Muscle layer of duodenum (tissue), 2 donors: Measurements from ENCODE around the gene LHFPL5.
A peak's percentile ranks its signal among the peaks of the same experiment; 100 is the strongest.

Experiments
- H3K27ac ChIP-seq: one replicate; pipeline ENCODE4 v1.7.0; 2013; ENCODE audit warnings: mild to moderate bottlenecking, low read length
- H3K27me3 ChIP-seq: one replicate; pipeline ENCODE4 v1.7.0; 2013; ENCODE audit warnings: low read depth, mild to moderate bottlenecking, control low read depth, low read length
- H3K36me3 ChIP-seq, 2 donors: one replicate each; pipeline ENCODE4 v1.7.0; 2013; ENCODE audit warnings: low read length in 2 of 2, control low read depth in 1 of 2, mild to moderate bottlenecking in 1 of 2; ENCODE audit not compliant: insufficient read depth in 2 of 2, control insufficient read depth in 1 of 2
- H3K4me1 ChIP-seq, 2 donors: one replicate each; pipeline ENCODE4 v1.7.0; 2013; ENCODE audit warnings: low read length in 2 of 2, mild to moderate bottlenecking in 2 of 2, control low read depth in 1 of 2, moderate library complexity in 1 of 2; ENCODE audit not compliant: insufficient read depth in 2 of 2, control insufficient read depth in 1 of 2
- H3K4me3 ChIP-seq, 2 donors: one replicate each; pipeline ENCODE4 v1.7.0; 2013; ENCODE audit warnings: low read length in 2 of 2, low read depth in 1 of 2, mild to moderate bottlenecking in 1 of 2
- H3K9me3 ChIP-seq, 2 donors: one replicate each; pipeline ENCODE4 v1.7.0; 2013; ENCODE audit warnings: low read length in 2 of 2, control low read depth in 1 of 2, mild to moderate bottlenecking in 1 of 2; ENCODE audit not compliant: control insufficient read depth in 1 of 2
- donor health status: healthy.

LHFPL5 gene

DNA sequence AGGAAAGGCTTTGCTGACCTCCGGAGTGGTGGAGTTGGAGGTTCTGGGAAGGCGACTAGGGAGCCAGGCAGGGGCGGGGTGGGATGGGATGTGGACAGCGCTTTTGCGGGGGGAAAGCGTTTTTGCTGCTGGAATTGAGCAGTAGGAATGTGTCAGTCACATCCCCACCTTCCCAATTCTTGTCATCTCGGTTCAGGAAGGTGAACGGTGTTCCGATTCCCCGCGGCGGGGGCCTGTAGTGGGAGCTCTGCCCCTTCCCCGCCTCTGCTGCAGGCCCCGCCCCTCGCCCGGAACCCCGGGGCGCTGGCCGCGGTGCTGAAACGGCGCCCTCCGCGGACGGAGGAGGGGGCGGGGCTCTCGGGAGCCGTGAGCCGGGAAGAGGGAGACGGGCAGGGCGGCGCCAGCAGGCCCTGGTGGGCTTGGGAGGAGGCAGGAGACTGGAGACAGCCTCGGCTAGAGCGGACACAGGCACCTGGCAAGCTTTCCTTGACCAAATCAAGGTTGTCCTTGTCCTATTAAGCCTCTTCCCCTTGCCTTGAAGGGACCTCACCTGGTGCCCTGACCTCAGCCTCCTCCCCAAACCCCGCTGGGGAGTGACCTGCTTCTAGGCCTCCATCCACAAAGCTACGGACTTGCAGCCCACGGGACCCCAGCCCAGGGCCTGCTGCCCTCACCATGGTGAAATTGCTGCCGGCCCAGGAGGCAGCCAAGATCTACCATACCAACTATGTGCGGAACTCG, at the start of gene LHFPL5:
Gene LHFPL5 (plus strand): TSS at position 357 of the 741 bp plus-strand sequence. CDS start 319 bp downstream, at position 676.
- H3K27ac ChIP-seq = no peak within 1 kb of the TSS
- H3K36me3 ChIP-seq = no peaks in the 10 kb centered on the region
- H3K4me1 ChIP-seq = peaks cover 0 to 7% of the 10 kb centered on the region in 2 donors
- H3K9me3 ChIP-seq = no peaks in the 10 kb centered on the region
- H3K27me3 ChIP-seq = no peaks in the 10 kb centered on the region
- H3K4me3 ChIP-seq = peak within 1 kb of the TSS in 1 of 2 donors; percentile 45

DNA sequence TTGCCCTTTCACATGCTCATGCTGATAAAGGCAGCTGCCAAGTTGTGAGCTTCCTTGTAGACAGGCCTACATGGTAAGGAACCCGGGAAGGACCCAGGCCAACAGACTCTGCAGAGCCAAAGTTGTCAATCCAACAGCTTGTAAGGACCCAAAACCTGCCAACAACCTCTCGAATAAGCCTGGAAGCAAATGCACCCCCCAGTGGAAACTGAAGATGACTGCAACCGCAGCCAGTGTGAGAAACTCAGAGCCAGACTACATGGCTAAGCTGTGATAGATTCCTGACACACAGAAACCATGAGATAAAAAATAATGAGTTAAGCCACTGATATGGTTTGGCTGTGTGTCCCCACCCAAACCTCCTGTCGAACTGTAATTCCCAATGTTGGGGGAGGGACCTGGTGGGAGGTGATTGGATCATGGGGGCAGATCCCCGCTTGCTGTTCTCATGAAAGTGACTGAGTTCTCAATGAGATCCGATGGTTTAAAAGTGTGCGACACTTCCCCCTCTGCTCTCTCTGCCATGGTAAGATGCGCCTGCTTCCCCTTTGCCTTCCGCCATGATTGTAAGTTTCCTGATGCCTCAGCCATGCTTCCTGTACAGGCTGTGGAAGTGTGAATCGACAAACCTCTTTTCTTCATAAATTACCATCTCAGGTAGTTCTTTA, 47.6 kb upstream of the LHFPL5 start:
- Histone ChIP-seq H3K4me3 (no peak overlapping the region), H3K27me3 (no peaks in the 10 kb centered on the region), H3K27ac (no peak overlapping the region)

DNA sequence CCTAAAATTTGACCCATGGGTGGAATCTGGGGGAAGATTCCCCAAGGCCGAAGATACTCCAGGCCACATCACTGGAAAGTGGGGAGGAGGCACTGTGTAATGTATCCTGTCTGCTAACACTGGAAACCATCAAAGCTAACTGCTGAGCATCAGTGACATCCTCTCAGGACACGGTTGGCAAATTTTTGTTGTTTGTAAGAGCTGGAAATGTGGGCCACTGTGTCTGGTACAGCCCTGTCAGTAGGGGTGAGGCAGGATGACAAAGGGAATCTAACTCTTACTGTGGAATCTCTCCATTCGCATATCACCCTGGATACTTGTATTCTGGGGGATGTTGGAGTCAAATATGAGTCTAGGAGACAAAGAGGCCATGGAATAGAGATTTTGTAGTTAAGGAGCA, 45.7 kb upstream of the LHFPL5 start:
- H3K27me3 ChIP-seq = peaks cover 16% of the 10 kb centered on the region
- no peaks in the 10 kb centered on the region for H3K9me3 ChIP-seq
- no peak overlapping the region for H3K4me3 ChIP-seq
- no peaks in the 10 kb centered on the region for H3K36me3 ChIP-seq
- no peak overlapping the region for H3K27ac ChIP-seq
- H3K4me1 ChIP-seq = no peaks in the 10 kb centered on the region

More for the DNA sequence above, 47.6 kb upstream of the LHFPL5 start:
- no peaks in the 10 kb centered on the region for H3K36me3 ChIP-seq
- H3K4me1 ChIP-seq = no peaks in the 10 kb centered on the region
- no peaks in the 10 kb centered on the region for H3K9me3 ChIP-seq

DNA sequence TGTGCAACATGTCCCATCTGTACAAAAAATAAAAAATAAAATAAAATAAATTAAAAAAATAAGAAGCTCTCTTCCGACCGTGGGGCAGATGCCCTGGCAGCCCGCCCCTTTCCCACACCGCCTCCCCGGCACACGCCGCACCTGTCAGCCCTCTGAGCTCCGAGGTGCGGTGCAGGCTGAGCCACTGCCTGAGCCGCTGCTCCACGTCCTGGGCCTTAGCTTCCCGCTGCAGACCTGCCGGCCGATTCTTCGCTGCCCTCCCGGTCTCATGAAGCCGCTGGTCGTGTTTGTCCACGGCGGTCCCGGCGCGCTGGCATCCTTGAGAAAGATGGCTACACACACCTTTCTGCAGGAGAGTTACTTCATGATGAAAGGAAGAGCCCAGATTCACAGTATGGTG, 39.4 kb upstream of the LHFPL5 start:
- Histone ChIP-seq H3K27me3 (peaks cover 18% of the 10 kb centered on the region), H3K9me3 (no peaks in the 10 kb centered on the region), H3K4me1 (no peaks in the 10 kb centered on the region), H3K36me3 (no peaks in the 10 kb centered on the region), H3K4me3 (no peak overlapping the region), H3K27ac (no peak overlapping the region)

DNA sequence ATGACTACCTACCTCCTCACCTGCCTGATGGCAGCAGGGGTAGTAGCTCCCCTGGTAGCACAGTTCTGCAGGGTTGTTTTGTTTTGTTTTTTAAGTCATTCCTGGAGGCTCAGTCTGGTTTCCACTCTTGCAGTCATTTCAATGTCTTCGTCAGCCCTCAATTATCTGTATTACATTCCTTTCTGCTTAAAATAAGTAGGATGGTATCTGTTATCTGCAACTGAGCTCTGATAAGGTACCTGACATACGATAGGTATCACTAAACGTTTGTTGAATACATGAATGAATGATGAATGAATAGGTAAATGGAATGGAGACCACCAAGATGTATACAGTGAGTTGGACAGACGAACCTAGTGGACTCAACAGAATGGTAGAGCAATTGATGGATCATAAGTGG, 35.9 kb upstream of the LHFPL5 start:
- no peak overlapping the region for H3K4me3 ChIP-seq
- H3K27ac ChIP-seq = no peak overlapping the region
- no peaks in the 10 kb centered on the region for H3K9me3 ChIP-seq
- H3K36me3 ChIP-seq = no peaks in the 10 kb centered on the region
- H3K27me3 ChIP-seq = peaks cover 4% of the 10 kb centered on the region
- no peaks in the 10 kb centered on the region for H3K4me1 ChIP-seq

DNA sequence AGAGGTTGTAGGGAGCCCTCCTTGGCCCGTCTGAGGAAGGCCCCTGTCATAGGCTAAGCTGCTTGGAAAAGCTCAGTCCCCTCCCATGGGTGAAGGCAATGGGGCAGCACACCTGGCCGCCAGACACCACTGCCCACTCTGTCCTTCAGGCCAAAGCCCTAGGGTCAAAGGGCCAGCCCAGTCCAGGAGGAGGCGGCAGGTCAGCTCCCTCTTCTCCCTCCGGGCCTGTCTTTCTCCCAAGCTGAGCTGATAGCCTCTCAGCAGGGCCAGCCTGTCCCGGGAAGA, 33.9 kb upstream of the LHFPL5 start:
- Histone ChIP-seq H3K9me3 (no peaks in the 10 kb centered on the region), H3K36me3 (no peaks in the 10 kb centered on the region), H3K4me1 (peaks cover 0 to 1% of the 10 kb centered on the region in 2 donors), H3K27me3 (no peaks in the 10 kb centered on the region), H3K4me3 (no peak overlapping the region), H3K27ac (no peak overlapping the region)

DNA sequence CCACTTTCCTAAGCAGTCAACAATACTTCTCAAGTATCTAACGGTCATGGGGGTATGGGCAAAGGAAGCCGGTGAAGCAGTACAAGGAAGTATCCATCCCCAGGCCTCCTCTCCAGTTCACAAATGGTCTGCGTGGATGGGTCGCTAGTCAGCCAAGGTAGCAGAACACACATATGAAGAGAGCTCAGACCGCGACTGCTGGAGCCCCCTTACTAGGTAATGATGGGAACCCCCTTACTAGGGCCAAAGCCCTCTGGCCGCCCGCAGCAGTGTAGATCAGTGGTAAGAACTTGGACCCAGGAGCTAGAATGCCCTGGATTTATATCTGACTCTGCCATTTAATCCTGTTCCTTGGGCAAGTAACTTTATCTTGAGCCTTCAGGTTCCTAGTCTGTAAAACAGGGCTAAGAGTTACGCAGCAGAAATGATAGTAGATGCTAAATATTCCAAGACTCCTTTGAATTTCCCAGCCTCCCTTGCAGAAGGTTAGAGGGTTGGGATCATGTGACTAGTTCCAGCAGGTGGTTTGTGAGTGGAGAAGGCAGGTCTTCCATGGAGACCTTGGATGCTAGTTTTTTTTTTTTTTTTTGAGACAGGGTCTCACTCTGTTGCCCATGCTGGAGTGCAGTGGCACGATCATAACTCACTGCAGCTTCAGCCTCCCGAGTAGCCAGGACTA, 30.9 kb upstream of the LHFPL5 start:
- Histone ChIP-seq H3K27ac (no peak overlapping the region), H3K4me1 (peaks cover 0 to 4% of the 10 kb centered on the region in 2 donors), H3K4me3 (no peak overlapping the region), H3K36me3 (no peaks in the 10 kb centered on the region), H3K27me3 (no peaks in the 10 kb centered on the region), H3K9me3 (no peaks in the 10 kb centered on the region)

DNA sequence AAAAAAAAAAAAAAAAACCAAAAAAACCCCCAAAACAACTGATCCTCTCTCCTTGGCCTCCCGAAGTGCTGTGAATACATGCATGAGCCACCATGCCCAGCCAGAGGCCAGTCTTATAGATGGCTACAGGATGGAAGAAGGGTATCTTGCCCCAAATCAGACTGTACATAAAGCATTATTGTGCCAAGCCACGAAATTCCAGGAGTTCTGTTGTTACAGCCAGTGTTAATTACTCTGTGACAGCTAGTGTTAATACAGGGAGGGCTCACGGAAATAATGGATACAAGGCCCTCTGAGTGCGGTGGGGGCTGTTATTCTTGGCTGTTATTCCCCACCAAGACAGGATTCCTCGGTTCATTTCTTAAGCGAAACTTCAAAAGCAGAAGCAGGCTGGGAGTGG, 30.1 kb upstream of the LHFPL5 start:
- H3K36me3 ChIP-seq = no peaks in the 10 kb centered on the region
- no peaks in the 10 kb centered on the region for H3K9me3 ChIP-seq
- no peak overlapping the region for H3K27ac ChIP-seq
- H3K27me3 ChIP-seq = no peaks in the 10 kb centered on the region
- H3K4me3 ChIP-seq = no peak overlapping the region
- peaks cover 0 to 4% of the 10 kb centered on the region in 2 donors for H3K4me1 ChIP-seq

DNA sequence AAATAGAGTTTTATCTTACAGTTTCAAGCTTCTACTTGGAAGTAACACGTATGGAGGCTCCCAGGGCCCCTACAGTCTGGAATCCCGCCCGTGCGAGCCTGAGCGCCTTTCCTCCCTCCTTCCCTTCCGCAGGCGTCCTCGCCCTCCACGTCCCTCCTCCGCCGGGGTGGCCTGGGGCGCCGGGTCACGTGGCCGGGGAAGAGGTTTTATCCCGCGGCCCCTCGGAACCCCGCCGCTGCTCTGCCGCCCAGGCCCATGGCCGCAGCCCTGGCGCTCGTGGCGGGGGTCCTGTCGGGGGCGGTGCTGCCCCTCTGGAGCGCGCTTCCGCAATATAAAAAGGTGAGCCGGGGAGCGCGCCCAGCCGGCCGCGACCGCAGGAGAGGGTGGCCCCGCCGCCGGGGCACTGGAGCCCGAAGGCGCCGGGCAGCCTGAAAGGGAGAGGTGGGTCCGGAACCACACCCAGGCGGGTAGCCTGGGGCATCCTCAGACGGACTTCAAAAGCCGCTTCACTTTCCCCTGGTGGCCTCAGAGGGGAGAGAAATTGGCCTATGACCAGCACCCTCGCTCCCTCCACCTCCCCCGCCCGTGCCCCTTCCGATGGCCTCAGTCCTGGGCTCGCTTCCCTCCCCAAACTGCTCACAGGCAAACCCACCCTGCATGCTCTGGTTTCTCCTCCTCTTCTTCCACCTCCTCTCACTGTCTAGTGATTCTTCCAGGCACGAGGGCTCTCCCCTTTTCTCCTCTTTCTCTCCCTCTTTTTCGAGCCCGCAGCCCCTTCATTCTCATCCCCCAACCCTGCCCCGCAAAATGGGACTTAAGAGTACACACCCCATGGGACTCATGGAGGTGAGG, 28.6 kb upstream of the LHFPL5 start, which contains the start of gene CLPSL2:
Gene CLPSL2 (plus strand): TSS at position 235 of the 852 bp plus-strand sequence. CDS start 21 bp downstream, at position 256.
- Histone ChIP-seq H3K9me3 (no peaks in the 10 kb centered on the region), H3K4me3 (peak within 1 kb of the TSS in 1 of 2 donors; percentile 72), H3K36me3 (no peaks in the 10 kb centered on the region), H3K27me3 (peaks cover 4% of the 10 kb centered on the region), H3K4me1 (peaks cover 0 to 4% of the 10 kb centered on the region in 2 donors), H3K27ac (no peak within 1 kb of the TSS)

DNA sequence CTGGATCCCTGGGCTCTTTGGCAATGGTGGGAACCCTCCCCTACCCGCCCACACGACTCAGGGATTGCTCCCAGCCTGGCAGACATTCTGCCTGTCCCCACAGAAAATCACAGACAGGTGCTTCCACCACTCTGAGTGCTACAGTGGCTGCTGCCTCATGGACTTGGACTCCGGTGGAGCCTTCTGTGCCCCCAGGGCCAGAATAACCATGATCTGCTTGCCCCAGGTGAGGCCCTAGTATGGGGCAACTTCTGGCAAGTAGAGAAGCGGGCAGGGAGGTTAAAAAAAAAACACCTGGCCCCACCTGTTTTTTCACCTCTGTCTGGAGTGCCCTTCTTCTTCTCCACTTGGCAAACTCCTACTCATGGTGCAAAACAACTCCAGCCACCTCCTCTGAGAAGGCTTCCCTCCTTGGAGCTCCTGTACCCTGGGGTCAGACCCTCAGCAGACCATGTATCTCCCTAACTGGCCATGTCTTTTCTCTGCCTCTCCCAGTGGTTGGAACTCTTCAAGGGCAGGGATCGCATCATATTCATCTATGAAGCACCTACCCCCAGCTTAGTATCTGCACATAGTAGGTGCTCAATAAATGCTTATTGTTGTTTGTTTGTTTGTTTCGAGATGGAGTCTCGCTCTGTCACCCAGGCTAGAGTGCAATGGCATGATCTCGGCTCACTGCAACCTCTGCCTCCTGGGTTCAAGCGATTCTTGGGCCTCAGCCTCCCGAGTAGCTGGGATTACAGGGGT, 27.6 kb upstream of the LHFPL5 start:
- Histone ChIP-seq H3K4me1 (peaks cover 0 to 4% of the 10 kb centered on the region in 2 donors), H3K36me3 (no peaks in the 10 kb centered on the region), H3K4me3 (no peak overlapping the region), H3K27me3 (peaks cover 4% of the 10 kb centered on the region), H3K9me3 (no peaks in the 10 kb centered on the region), H3K27ac (no peak overlapping the region)
